Prostate gland (tissue), 2 donors: ENCODE measurements around the gene ACTR1A.

ENCODE experiments used
- CTCF ChIP-seq, 4 experiments: fragments of 200-600 bp in 2 of 4; fragments of 450-650 bp in 2 of 4; sonication (generic) in 2 of 4; IDR thresholded peaks; 1 replicate in 3 of 4; 2 replicates in 1 of 4; pipeline ENCODE4 v1.5.1; 2016 to 2019; ENCODE audit warnings: antibody characterized with exemption in 4 of 4, mild to moderate bottlenecking in 2 of 4, moderate library complexity in 2 of 4
- POLR2A ChIP-seq: fragments of 450-650 bp; IDR thresholded peaks from one replicate; pipeline ENCODE4 v1.6.1; 2016; ENCODE audit warnings: antibody characterized with exemption, mild to moderate bottlenecking
- POLR2AphosphoS5 ChIP-seq: sonication (generic); formaldehyde crosslinking; IDR thresholded peaks from one replicate; pipeline ENCODE4 v1.6.1; 2017; ENCODE audit warnings: antibody characterized with exemption

DNA sequence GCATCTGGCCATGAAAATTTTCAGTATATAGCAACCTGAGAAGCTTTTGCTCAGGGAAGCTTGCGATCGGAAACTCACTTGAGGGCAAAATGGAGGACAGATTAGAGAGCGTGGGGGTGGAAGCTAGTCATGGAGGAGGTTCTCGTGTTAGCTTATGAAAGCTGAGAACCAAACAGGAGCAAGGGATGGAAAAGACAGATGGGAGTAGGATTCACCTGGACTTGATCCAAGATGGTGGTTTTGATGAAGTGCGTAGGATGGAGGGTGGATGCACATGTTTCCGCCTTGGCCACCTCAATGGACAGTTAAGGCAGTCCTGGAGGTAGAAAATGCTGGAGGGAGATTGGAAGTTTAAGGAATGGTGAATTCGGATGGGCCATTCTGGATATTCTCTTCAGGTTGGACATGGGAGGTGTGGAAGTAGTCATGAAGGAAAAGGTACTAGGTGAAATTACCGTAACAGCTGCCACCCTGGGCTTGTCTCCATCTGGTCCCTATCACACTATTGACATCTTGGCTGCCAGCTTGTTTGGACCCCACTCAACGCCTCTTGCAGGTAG, 44.8 kb downstream of the ACTR1A start:
- TF ChIP-seq CTCF (IDR thresholded peaks at IDR 0.05) (no peak), POLR2A (no peak), POLR2AphosphoS5 (no peak)
